SKM-1 treated with dmso at 0.1 percent for 144 hours (cell line): ENCODE data around the gene FUNDC2.

Experiments
- DNase-seq: peaks from one replicate; lab custom pipeline; 2025; ENCODE audit not compliant: unreplicated experiment; lab: John Stamatoyannopoulos, UW

The FUNDC2 gene

GRCh38 chrX:155069414-155069813 is 42.8 kb downstream of the FUNDC2 start:
- DNase-seq: no peak

- DNase-seq: no peak
These were observed 43.4 kb downstream of the FUNDC2 start for GRCh38 chrX:155070038-155070437.

GRCh38 chrX:155070663-155070974 is 44.0 kb downstream of the FUNDC2 start:
- no peak for DNase-seq

GRCh38 chrX:155070975-155071693 is 44.5 kb downstream of the FUNDC2 start, which contains the start of the genes BRCC3, CMC4 and MTCP1:
BRCC3 (plus strand) TSS chrX:155071508; CDS start chrX:155071528, 20 bp downstream.
CMC4 (minus strand) TSS chrX:155071136; CDS start chrX:155064023, 7,113 bp downstream.
MTCP1 (minus strand) TSS chrX:155071136; CDS start chrX:155066010, 5,126 bp downstream.
- DNase-seq: peak; percentile 62

DNA sequence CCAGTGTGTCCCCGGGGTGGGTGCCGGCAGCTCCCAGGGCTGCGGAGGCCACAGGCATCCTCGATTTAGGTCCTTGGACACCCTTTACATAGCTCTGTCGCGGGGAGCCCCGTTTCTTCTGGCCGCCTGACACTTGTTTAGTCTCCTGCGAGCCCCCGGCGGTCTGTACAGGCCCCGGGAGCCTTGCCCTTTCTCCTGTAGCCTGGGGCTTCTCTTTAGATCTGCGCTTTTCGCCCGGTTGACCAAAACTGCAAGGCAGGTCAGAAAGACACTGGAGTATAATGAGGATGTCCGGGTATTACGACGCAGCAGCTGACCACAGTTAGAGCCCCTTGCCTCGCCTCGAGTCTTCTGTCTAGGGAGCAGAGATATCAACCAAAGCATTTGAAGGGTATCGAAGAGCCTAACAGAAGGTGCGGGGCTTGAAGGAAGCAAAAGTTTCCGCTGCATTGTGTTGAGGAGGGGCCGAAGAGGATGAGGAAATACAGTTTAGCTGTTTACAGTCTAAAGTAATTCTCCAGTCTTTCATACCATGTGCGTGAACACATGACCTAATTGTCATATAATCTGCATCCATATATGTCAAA is 45.1 kb downstream of the FUNDC2 start:
- no peak for DNase-seq

- DNase-seq: peak; percentile 2
These were observed 59.7 kb downstream of the FUNDC2 start for GRCh38 chrX:155086202-155086840.

DNA sequence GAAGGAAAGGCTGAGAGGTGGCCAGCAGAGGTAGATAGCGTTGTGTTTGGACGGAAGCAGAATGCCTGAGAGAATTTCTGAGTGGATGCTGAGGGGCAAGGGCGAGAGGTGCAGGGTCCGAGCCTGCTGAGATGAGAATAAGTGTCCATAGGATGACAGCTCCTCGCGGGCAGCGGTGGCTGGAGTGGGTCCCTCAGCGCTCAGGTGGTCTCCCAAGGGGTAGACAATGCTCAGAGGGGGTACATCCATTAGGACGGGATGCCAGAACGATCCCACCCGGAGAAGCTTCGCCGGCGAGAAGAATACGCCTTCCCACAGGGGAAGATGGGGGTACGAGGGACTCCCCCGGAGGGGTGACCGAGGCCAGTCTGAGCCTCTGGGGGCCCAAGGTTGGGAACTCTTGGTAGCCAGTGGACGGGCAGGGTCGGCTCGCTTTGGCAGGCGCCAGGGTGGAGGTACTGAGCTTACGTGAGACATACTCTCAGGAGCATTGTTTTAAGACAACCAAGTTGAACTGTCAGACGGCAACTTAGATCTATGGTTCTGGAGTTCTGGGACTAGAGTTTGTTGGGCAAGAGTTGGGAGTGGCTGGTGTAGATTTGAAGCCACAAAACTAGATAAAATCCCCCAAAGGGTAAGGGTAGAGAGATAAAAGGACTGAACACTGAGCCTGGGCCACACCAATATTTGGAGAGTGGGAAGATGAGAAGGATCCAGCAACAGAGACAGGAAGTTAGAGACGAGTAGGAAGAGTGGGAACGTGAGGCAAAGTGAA is 60.5 kb downstream of the FUNDC2 start:
- no peak for DNase-seq

DNA sequence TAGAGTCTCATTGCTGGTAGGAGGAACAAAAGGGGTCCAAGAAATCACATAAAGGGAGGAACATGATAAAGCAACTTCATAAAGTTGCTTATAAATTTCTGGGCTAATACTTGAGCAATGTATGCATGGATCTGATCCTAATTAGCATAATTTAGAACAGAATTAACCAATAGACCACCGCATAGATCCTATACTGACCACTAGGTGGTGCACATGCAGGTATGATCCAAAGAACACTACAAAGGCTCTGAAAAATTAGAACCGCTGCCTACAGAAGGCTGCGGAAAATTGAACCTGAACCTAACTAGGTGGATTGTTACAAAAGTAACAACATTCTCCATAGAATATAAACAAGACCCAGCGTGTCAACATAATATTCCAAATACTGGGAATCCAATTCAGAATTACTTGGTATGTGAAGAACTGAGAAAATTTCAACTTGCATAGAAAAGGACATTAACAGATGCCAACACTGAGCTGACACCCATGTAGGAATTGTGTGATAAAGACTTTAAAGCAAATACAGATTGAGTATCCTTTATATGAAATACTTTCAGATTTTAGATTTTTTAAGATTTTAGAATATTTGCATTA is 67.9 kb downstream of the FUNDC2 start:
- peak; percentile 2 for DNase-seq

GRCh38 chrX:155105919-155106318 is 79.3 kb downstream of the FUNDC2 start:
- DNase-seq: no peak

DNA sequence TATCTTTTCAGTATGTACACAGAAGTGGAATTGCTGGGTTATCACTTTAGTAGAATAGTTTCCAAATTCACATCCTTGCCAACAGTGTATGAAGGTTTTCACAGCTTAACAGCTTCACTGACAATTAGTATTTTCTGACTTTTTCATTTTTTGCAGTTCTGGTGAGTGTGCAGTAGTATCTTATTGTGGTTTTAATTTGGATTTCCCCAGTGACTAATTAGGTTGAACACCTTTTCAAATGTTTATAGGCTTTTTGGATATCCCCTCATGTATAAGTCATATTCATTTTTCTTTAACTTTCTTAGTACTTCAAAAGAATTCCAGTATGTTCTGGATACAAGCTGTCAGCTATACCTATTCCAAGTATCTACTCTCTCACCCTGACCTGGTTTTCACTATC is 81.8 kb downstream of the FUNDC2 start:
- no peak for DNase-seq
